Posterior vena cava (tissue), 2 donors: ENCODE measurements around the gene LHFPL2. TPM values are rescaled to one million over a fixed set of nuclear protein-coding genes. Genes with fewer than 3 reads are reported as not detected.
A peak's percentile ranks its signal among the peaks of the same experiment; 100 is the strongest.

Experiments
- DNase-seq: peaks from one replicate; pipeline ENCODE4 v3.0.0-alpha.2; 2020; ENCODE audit warnings: low spot score
- intact Hi-C, 2 donors: fragments of 100-400 bp; cut with DNase I; formaldehyde crosslinking; loops; one replicate each; pipeline versions ENCODE4 v1.14.1 to v1.14.2; 2022 to 2023
- total RNA-seq, 2 donors: library from RNA; stranded (reverse); fragmentation: NEBNext Ultra II Directional; extraction: Animal tissue kit (Norgen Biotek cat#: 25700); gene quantifications; one replicate each; pipeline ENCODE4 v1.2.1, GENCODE V29; 2021
- donor health status: DM: yes; HTN: yes; CAD: no.
- donor health status: DM: yes; HTN: yes; CAD: no.

The LHFPL2 gene
- total RNA-seq, 2 donors from 2014 or later = 34.9 to 44.4 TPM

- DNase-seq = no peak
These were observed 106.2 kb downstream of the LHFPL2 start for GRCh38 chr5:78542321-78542840.

DNA sequence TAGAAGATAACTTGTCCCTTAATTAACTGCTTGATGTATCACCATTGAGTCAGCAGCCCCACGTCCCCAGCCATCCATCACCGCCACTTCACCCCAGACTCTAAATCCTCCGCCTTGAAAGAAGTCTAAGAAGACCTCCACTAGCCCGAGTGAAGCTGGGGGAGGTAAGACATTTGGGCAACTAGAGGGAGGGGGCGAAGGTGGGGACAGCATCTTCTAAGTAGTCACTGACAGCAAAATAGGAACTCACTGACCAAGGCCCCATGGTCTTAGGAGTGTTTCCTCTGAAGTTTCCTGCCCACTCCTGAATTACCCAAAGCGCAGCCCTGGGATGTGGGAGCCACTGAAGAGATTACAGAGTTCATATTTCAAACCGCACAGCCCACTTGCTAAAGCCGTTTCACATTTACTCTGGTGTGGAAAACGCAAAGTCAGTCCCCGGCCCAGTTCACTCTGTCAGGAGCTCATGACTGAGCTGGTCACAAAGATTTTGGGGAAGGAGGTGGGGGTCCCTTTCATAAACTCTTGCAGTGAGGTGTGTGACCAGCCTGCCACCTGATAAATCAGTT, 107.4 kb downstream of the LHFPL2 start:
- DNase-seq = no peak
- intact Hi-C loops = loop anchor here in 1 of 2 donors (10.0 kb wide), 1 partner anchor 54 kb away; no protein-coding TSS in a partner anchor

More at GRCh38 chr5:78542321-78542840, 106.2 kb downstream of the LHFPL2 start:
- intact Hi-C loops = loop anchor here in 1 of 2 donors (10.0 kb wide), 1 partner anchor 52 kb away; no protein-coding TSS in a partner anchor

- intact Hi-C loops = loop anchor here in 1 of 2 donors (10.0 kb wide), 1 partner anchor 54 kb away; no protein-coding TSS in a partner anchor
- DNase-seq = no peak
These were observed 108.1 kb downstream of the LHFPL2 start for GRCh38 chr5:78540335-78541085.

DNA sequence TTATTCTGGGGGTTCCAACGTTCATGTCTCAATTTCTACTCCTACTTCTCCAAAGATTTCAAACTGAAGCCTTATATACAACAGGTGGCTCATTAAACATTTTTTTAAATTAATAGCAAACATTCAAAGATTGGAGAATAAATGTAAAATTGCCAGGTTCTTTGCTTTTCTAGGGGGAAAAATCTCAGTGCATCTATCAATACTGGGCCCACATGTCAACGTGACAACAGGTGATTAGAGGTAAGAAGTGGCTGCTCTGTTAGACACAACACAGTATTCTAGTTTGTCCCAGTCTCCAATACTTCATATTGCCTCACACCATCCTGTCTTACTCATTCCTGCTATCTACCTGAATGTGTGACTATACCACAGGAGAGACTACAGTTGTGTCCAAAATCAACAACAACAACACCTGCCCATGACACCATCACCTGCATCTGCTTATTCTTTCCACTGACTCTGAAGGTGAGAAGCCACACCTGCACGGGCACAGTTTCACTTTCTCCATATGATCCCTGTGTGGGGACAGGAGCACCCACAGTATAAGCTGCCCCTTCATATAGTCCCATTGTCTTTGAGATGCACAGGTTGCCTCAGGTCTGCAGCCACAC, 110.2 kb downstream of the LHFPL2 start:
- intact Hi-C loops = loop anchor here in 1 of 2 donors (10.0 kb wide), 1 partner anchor 74 kb away; no protein-coding TSS in a partner anchor
- no peak for DNase-seq

DNA sequence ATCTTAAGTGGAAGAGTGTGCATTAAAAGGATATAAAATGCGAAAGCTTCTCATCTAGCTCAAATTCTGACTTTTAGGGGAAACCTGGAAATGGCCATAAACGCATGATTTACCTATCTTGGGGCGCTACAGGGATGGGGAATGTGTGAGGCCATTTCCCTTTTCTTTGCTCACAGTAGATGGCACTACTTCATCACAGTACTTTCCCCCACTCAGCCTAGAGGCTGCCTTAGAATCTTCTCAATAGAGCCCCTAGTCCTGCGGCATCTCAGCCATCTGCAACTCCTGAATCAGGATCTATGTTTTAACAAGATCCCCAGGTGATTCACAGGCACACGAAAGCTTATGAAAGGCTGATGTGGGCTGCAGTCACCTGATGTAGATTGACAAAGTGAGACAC, 110.8 kb downstream of the LHFPL2 start:
- intact Hi-C loops = loop anchor here in 1 of 2 donors (10.0 kb wide), 1 partner anchor 73 kb away; no protein-coding TSS in a partner anchor
- DNase-seq = no peak

DNA sequence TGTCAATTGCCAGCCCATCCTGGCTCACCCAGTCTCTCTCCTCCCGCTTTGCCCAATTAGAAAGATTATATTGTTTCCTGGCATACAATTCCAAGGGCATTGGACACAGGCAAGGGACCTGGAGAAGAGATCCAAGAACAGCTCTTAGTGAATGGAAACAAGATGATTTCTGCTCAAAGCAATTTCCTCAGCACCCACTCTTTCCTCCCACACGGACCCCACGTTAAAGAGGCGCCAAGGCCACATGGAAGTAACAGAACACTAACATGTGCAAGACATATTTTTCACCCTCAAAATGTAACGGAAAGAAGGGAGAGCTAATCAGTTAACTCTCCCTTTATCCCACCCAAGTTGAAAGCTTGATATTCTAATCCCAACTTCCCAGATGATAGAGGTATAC, 111.2 kb downstream of the LHFPL2 start:
- DNase-seq = no peak
- intact Hi-C loops = loop anchor here in 1 of 2 donors (10.0 kb wide), 1 partner anchor 73 kb away; no protein-coding TSS in a partner anchor

GRCh38 chr5:78536661-78537196, 111.8 kb downstream of the LHFPL2 start:
- no peak for DNase-seq
- intact Hi-C loops = loop anchor here in 1 of 2 donors (10.0 kb wide), 1 partner anchor 72 kb away; no protein-coding TSS in a partner anchor

GRCh38 chr5:78534905-78535200, 113.7 kb downstream of the LHFPL2 start:
- intact Hi-C loops = loop anchor here in 1 of 2 donors (10.0 kb wide), 1 partner anchor 70 kb away; no protein-coding TSS in a partner anchor
- no peak for DNase-seq

- DNase-seq = peak; percentile 90
- intact Hi-C loops = loop anchor here in 1 of 2 donors (10.0 kb wide), 1 partner anchor 70 kb away; no protein-coding TSS in a partner anchor
These were observed 114.2 kb downstream of the LHFPL2 start for GRCh38 chr5:78534148-78534904.

- DNase-seq = no peak
- intact Hi-C loops = loop anchor here in 1 of 2 donors (10.0 kb wide), 1 partner anchor 69 kb away; no protein-coding TSS in a partner anchor
These were observed 115.2 kb downstream of the LHFPL2 start for GRCh38 chr5:78533356-78533755.

GRCh38 chr5:78530342-78531096, 118.1 kb downstream of the LHFPL2 start:
- no peak for DNase-seq
- intact Hi-C loops = loop anchor here in 1 of 2 donors (10.0 kb wide), 1 partner anchor 66 kb away; no protein-coding TSS in a partner anchor

DNA sequence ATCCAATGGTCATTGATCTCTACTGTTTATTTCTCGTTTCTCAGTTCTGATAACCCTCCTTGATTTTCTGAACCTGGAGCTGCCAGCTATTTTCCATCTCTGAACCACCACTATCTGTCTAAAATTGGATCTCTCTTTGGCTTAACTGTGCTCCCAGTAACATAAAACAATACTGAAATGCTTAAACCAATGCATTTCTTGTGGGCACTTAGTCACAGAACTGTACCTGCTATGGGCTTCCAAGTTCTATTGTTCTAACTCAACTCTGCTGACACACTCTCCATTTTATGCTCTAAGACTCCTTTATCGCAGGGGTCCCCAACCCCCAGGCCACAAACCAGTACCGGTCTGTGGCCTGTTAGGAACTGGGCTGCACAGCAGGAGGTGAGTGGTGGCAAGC, 120.6 kb downstream of the LHFPL2 start:
- DNase-seq = no peak
- intact Hi-C loops = no loop called here

- peak; percentile 86 for DNase-seq
- intact Hi-C loops = no loop called here
These were observed 121.3 kb downstream of the LHFPL2 start for GRCh38 chr5:78527054-78527859.

GRCh38 chr5:78526049-78526525, 122.5 kb downstream of the LHFPL2 start:
- intact Hi-C loops = no loop called here
- no peak for DNase-seq

- no peak for DNase-seq
- intact Hi-C loops = no loop called here
These were observed 125.0 kb downstream of the LHFPL2 start for GRCh38 chr5:78523314-78524193.
